Neural cell (in vitro differentiated cells): ENCODE measurements around the gene CYP11A1. TPM values are rescaled to one million over a fixed set of nuclear protein-coding genes. Genes with fewer than 3 reads are reported as not detected.

Experiments used
- H2AFZ ChIP-seq: fragments of 200-600, 300-800 bp; sonication (generic), shearing (Covaris generic); 2 replicates; pipeline ENCODE4 v1.6.0; 2014; ENCODE audit warnings: low read depth, mild to moderate bottlenecking, antibody characterized with exemption, low read length, moderate library complexity
- H3F3A ChIP-seq: fragments of 200-600 bp; shearing (Covaris generic); 2 replicates; pipeline ENCODE4 v1.6.1; 2016; ENCODE audit warnings: mild to moderate bottlenecking, moderate library complexity, mixed read lengths, antibody characterized with exemption, low read length; ENCODE audit not compliant: insufficient read depth, poor library complexity, severe bottlenecking
- H3K27ac ChIP-seq: fragments of 200-600, 300-800 bp; sonication (generic), shearing (Covaris generic); 2 replicates; pipeline ENCODE4 v1.5.1; 2014; ENCODE audit warnings: mild to moderate bottlenecking, low read length, moderate library complexity
- H3K27me3 ChIP-seq: fragments of 300-800, 200-600 bp; sonication (generic), shearing (Covaris generic); 2 replicates; pipeline ENCODE4 v1.6.0; 2014; ENCODE audit warnings: mild to moderate bottlenecking, low read depth, low read length, moderate library complexity; ENCODE audit not compliant: insufficient read depth
- H3K36me3 ChIP-seq: fragments of 300-800, 200-600 bp; sonication (generic), shearing (Covaris generic); 2 replicates; pipeline ENCODE4 v1.5.1; 2014; ENCODE audit warnings: mild to moderate bottlenecking, antibody characterized with exemption, low read length, moderate library complexity; ENCODE audit not compliant: insufficient read depth
- H3K4me2 ChIP-seq: fragments of 300-800, 200-600 bp; sonication (generic), shearing (Covaris generic); 2 replicates; pipeline ENCODE4 v1.6.0; 2014; ENCODE audit warnings: mild to moderate bottlenecking, low read length
- H3K4me3 ChIP-seq: fragments of 300-800, 200-600 bp; sonication (generic), shearing (Covaris generic); 2 replicates; pipeline ENCODE4 v1.5.1; 2014; ENCODE audit warnings: mild to moderate bottlenecking, low read length, moderate library complexity
- H3K79me2 ChIP-seq: fragments of 200-600 bp; shearing (Covaris generic); replicated peaks from 2 replicates; pipeline ENCODE4 v1.6.0; 2014; ENCODE audit warnings: mild to moderate bottlenecking, low read length, moderate library complexity; ENCODE audit not compliant: insufficient read depth
- H3K9ac ChIP-seq: fragments of 300-800, 200-600 bp; sonication (generic), shearing (Covaris generic); 2 replicates; pipeline ENCODE4 v1.6.1; 2016; ENCODE audit warnings: mild to moderate bottlenecking, low read length, mixed read lengths
- H3K9me2 ChIP-seq: fragments of 200-600 bp; shearing (Covaris generic); 2 replicates; pipeline ENCODE4 v1.6.1; 2016; ENCODE audit warnings: mild to moderate bottlenecking, low read length, mixed read lengths; ENCODE audit not compliant: insufficient read depth
- H3K9me3 ChIP-seq: fragments of 200-600, 300-800 bp; sonication (generic), shearing (Covaris generic); 2 replicates; pipeline ENCODE4 v1.6.1; 2016; ENCODE audit warnings: mild to moderate bottlenecking, mixed run types, low read length, moderate library complexity, mixed read lengths
- H4K20me1 ChIP-seq: fragments of 200-600 bp; shearing (Covaris generic); 2 replicates; pipeline ENCODE4 v1.6.1; 2016; ENCODE audit warnings: mild to moderate bottlenecking, mixed run types; ENCODE audit not compliant: insufficient read depth
- CTCF ChIP-seq: fragments of 450-650 bp; IDR thresholded peaks from 2 replicates; pipeline ENCODE4 v1.5.1; 2014; ENCODE audit warnings: antibody characterized with exemption, mild to moderate bottlenecking, moderate library complexity; ENCODE audit not compliant: poor library complexity, severe bottlenecking
- EP300 ChIP-seq: fragments of 450-650 bp; conservative IDR thresholded peaks from 2 replicates; pipeline ENCODE4 v1.6.1; 2014; ENCODE audit warnings: antibody characterized with exemption, mild to moderate bottlenecking, moderate library complexity; ENCODE audit not compliant: poor library complexity, severe bottlenecking
- EZH2 ChIP-seq: fragments of 200-600, 300-800 bp; shearing (Covaris generic), sonication (generic); IDR thresholded peaks from 2 replicates; pipeline ENCODE4 v1.6.1; 2014; ENCODE audit warnings: antibody characterized with exemption, low read length, borderline replicate concordance, mild to moderate bottlenecking; ENCODE audit not compliant: insufficient read depth, poor library complexity, severe bottlenecking
- MXI1 ChIP-seq: fragments of 450-650 bp; conservative IDR thresholded peaks from 2 replicates; pipeline ENCODE4 v1.6.1; 2014; ENCODE audit warnings: antibody characterized with exemption, mild to moderate bottlenecking; ENCODE audit not compliant: poor library complexity, severe bottlenecking
- POLR2AphosphoS5 ChIP-seq: IDR thresholded peaks from 2 replicates; pipeline ENCODE4 v1.6.1; 2012
- RAD21 ChIP-seq: fragments of 450-650 bp; conservative IDR thresholded peaks from 2 replicates; pipeline ENCODE4 v1.6.1; 2014; ENCODE audit warnings: antibody characterized with exemption, mild to moderate bottlenecking, moderate library complexity
- REST ChIP-seq: IDR thresholded peaks from 2 replicates; pipeline ENCODE4 v1.6.1; 2012; ENCODE audit warnings: borderline replicate concordance
- SMC3 ChIP-seq: fragments of 450-650 bp; conservative IDR thresholded peaks from 2 replicates; pipeline ENCODE4 v1.6.1; 2014; ENCODE audit warnings: antibody characterized with exemption, mild to moderate bottlenecking, moderate library complexity; ENCODE audit not compliant: poor library complexity
- TAF1 ChIP-seq: IDR thresholded peaks from 2 replicates; pipeline ENCODE4 v1.6.1; 2012; ENCODE audit warnings: low read depth
- polyA plus RNA-seq: library from polyadenylated mRNA; depleted of rRNA; stranded (reverse); fragments of >200 nt; gene quantifications from 2 replicates; pipeline ENCODE4 v1.2.3, GENCODE V29; 2014

Gene CYP11A1
- polyA plus RNA-seq, 1 donor from 2014 or later, result not detected

- Histone ChIP-seq H3K9me2 (no peaks in the 10 kb centered on the region), H3F3A (no peaks in the 10 kb centered on the region), H3K4me3 (no peak overlapping the region), H2AFZ (no peak overlapping the region), H3K27me3 (no peaks in the 10 kb centered on the region), H3K9me3 (peaks cover 4% of the 10 kb centered on the region), H3K4me2 (no peak overlapping the region), H3K27ac (no peak overlapping the region), H3K9ac (no peak overlapping the region), H3K36me3 (no peaks in the 10 kb centered on the region), H3K79me2 (no peaks in the 10 kb centered on the region), H4K20me1 (no peaks in the 10 kb centered on the region)
- TF ChIP-seq POLR2AphosphoS5 (no peak), REST (no peak), RAD21 (no peak), EZH2 (no peak), SMC3 (no peak), CTCF (no peak), MXI1 (no peak), TAF1 (no peak), EP300 (no peak)
Measured at GRCh38 chr15:74338676-74339075, 28.8 kb downstream of the CYP11A1 start.

- no peak overlapping the region for H3K27ac ChIP-seq
Measured at GRCh38 chr15:74337607-74338211, 29.7 kb downstream of the CYP11A1 start.

More at GRCh38 chr15:74337607-74338211, 29.7 kb downstream of the CYP11A1 start:
- Histone ChIP-seq H3K4me3 (no peak overlapping the region), H3K9me3 (peaks cover 4% of the 10 kb centered on the region), H2AFZ (no peak overlapping the region), H3K4me2 (no peak overlapping the region), H3K27me3 (no peaks in the 10 kb centered on the region), H3K9ac (no peak overlapping the region), H3K36me3 (no peaks in the 10 kb centered on the region), H4K20me1 (no peaks in the 10 kb centered on the region), H3K9me2 (no peaks in the 10 kb centered on the region), H3K79me2 (no peaks in the 10 kb centered on the region), H3F3A (no peaks in the 10 kb centered on the region)
- TF ChIP-seq REST (no peak), RAD21 (no peak), TAF1 (no peak), EZH2 (no peak), CTCF (no peak), SMC3 (no peak), EP300 (no peak), POLR2AphosphoS5 (no peak), MXI1 (no peak)
